SK-N-SH (cell line): Measurements from ENCODE around the gene ARHGEF3. TPM values are rescaled to one million over a fixed set of nuclear protein-coding genes. Genes with fewer than 3 reads are reported as not detected.

Source experiments
- CTCF ChIA-PET: fragments of 300-600, 350-600 bp; formaldehyde crosslinking; extraction: SDS; loops from one replicate; lab custom pipeline; 2021; lab: Yijun Ruan, JAX
- POLR2A ChIA-PET: fragments of 350-600 bp; sonication (Branson Sonifier 250); formaldehyde crosslinking; extraction: SDS; loops from one replicate; lab custom pipeline; 2020; ENCODE audit warnings: antibody characterized with exemption, inconsistent platforms; lab: Yijun Ruan, JAX
- DNase-seq: peaks from one replicate; pipeline ENCODE4 v3.0.0; 2012
- H2AFZ ChIP-seq: fragments of 200-600 bp; sonication (generic); 2 replicates; pipeline ENCODE4 v1.8.1; 2016; ENCODE audit warnings: antibody characterized with exemption, mild to moderate bottlenecking, low read depth
- H3F3A ChIP-seq: fragments of 200-600 bp; sonication (generic); replicated peaks from 2 replicates; pipeline ENCODE3; 2016; ENCODE audit warnings: antibody characterized with exemption, mild to moderate bottlenecking; ENCODE audit not compliant: insufficient read depth
- H3K27ac ChIP-seq, 2 experiments: fragments of 200-500 bp in 1 of 2; fragments of 200-600 bp in 1 of 2; sonication (Bioruptor generic) in 1 of 2; sonication (generic), shearing (Covaris generic) in 1 of 2; 2 replicates each; pipeline versions ENCODE4 v1.5.1 to v1.6.1; 2014 to 2016; ENCODE audit warnings: low read depth in 2 of 2, inconsistent platforms in 1 of 2, low read length in 1 of 2, mild to moderate bottlenecking in 1 of 2, mixed read lengths in 1 of 2
- H3K27me3 ChIP-seq: fragments of 200-600 bp; sonication (generic), shearing (Covaris generic); 2 replicates; pipeline ENCODE4 v1.6.1; 2016; ENCODE audit warnings: mixed run types; ENCODE audit not compliant: insufficient read depth
- H3K36me3 ChIP-seq, 2 experiments: fragments of 200-500 bp in 1 of 2; fragments of 200-600 bp in 1 of 2; sonication (Bioruptor generic) in 1 of 2; sonication (generic) in 1 of 2; replicated peaks in 1 of 2; 2 replicates each; pipeline versions ENCODE3 to v1.5.1; 2014 to 2016; ENCODE audit warnings: low read length in 1 of 2, mild to moderate bottlenecking in 1 of 2; ENCODE audit not compliant: insufficient read depth in 2 of 2, control insufficient read depth in 1 of 2
- H3K4me1 ChIP-seq, 2 experiments: fragments of 200-500 bp in 1 of 2; fragments of 200-600 bp in 1 of 2; sonication (Bioruptor generic) in 1 of 2; sonication (generic), shearing (Covaris generic) in 1 of 2; 2 replicates each; pipeline versions ENCODE4 v1.5.1 to v1.6.1; 2014 to 2016; ENCODE audit warnings: low read depth in 1 of 2, low read length in 1 of 2, mixed run types in 1 of 2; ENCODE audit not compliant: insufficient read depth in 2 of 2, control insufficient read depth in 1 of 2
- H3K4me2 ChIP-seq: fragments of 200-600 bp; sonication (generic), shearing (Covaris generic); 2 replicates; pipeline ENCODE4 v1.6.1; 2017; ENCODE audit warnings: mixed run types
- H3K4me3 ChIP-seq, 2 experiments: fragments of 200-500 bp in 1 of 2; fragments of 200-600 bp in 1 of 2; sonication (Bioruptor generic) in 1 of 2; sonication (generic), shearing (Covaris generic) in 1 of 2; 2 replicates each; pipeline versions ENCODE4 v1.5.1 to v1.8.1; 2014 to 2016; ENCODE audit warnings: low read depth in 2 of 2, inconsistent platforms in 1 of 2, low read length in 1 of 2, mild to moderate bottlenecking in 1 of 2, mixed read lengths in 1 of 2, moderate library complexity in 1 of 2
- H3K79me2 ChIP-seq: fragments of 200-600 bp; sonication (generic); 2 replicates; pipeline ENCODE4 v1.8.1; 2017; ENCODE audit warnings: mild to moderate bottlenecking; ENCODE audit not compliant: insufficient read depth
- H3K9ac ChIP-seq: fragments of 200-600 bp; sonication (generic); 2 replicates; pipeline ENCODE4 v1.6.1; 2017; ENCODE audit warnings: mixed run types
- H3K9me2 ChIP-seq: fragments of 200-600 bp; sonication (generic); 2 replicates; pipeline ENCODE4 v1.6.1; 2017; ENCODE audit warnings: mixed run types
- H3K9me3 ChIP-seq: fragments of 200-600 bp; sonication (generic); 2 replicates; pipeline ENCODE4 v1.6.1; 2017; ENCODE audit warnings: mixed run types, mild to moderate bottlenecking, moderate library complexity
- H4K20me1 ChIP-seq: fragments of 200-600 bp; sonication (generic); 2 replicates; pipeline ENCODE4 v1.6.1; 2017; ENCODE audit warnings: mild to moderate bottlenecking, mixed run types; ENCODE audit not compliant: insufficient read depth
- ELF1 ChIP-seq: IDR thresholded peaks from 2 replicates; pipeline ENCODE4 v1.4.0; 2012
- FOXJ3 ChIP-seq: sonication (generic); formaldehyde crosslinking; IDR thresholded peaks from 2 replicates; pipeline ENCODE4 v1.5.1; 2020; ENCODE audit warnings: mild to moderate bottlenecking, missing genetic modification reagents
- IRF3 ChIP-seq: fragments of 150-350 bp; IDR thresholded peaks from 2 replicates; pipeline ENCODE4 v1.6.1; 2016; ENCODE audit warnings: mild to moderate bottlenecking, low read depth, low read length
- JUND ChIP-seq: IDR thresholded peaks from 2 replicates; pipeline ENCODE4 v1.4.0; 2012
- MAX ChIP-seq: IDR thresholded peaks from 2 replicates; pipeline ENCODE4 v1.4.0; 2012; ENCODE audit warnings: low read depth
- MEF2A ChIP-seq: IDR thresholded peaks from 2 replicates; pipeline ENCODE4 v1.4.0; 2012; ENCODE audit warnings: low read depth, borderline replicate concordance
- NRF1 ChIP-seq: IDR thresholded peaks from 2 replicates; pipeline ENCODE4 v1.6.1; 2012; ENCODE audit warnings: low read depth, mild to moderate bottlenecking, low read length
- PBX3 ChIP-seq: IDR thresholded peaks from 2 replicates; pipeline ENCODE4; 2012
- POLR2AphosphoS5 ChIP-seq: IDR thresholded peaks from 2 replicates; pipeline ENCODE4 v1.6.1; 2012; ENCODE audit warnings: low read depth, low read length
- RCOR1 ChIP-seq: fragments of 150-350 bp; IDR thresholded peaks from 2 replicates; pipeline ENCODE4 v1.6.1; 2017; ENCODE audit warnings: antibody characterized with exemption, low read length
- SMC3 ChIP-seq: IDR thresholded peaks from 2 replicates; pipeline ENCODE4 v1.6.1; 2012; ENCODE audit warnings: low read depth, low read length, improper control_type of control experiment
- TEAD4 ChIP-seq: IDR thresholded peaks from 2 replicates; pipeline ENCODE4 v1.4.0; 2012; ENCODE audit warnings: mild to moderate bottlenecking, borderline replicate concordance; ENCODE audit not compliant: insufficient read depth
- YY1 ChIP-seq: IDR thresholded peaks from 2 replicates; pipeline ENCODE4 v1.4.0; 2012; ENCODE audit warnings: low read depth, mild to moderate bottlenecking
- WGBS: methylation state at CpG from one replicate; pipeline ENCODE4 v1.1.6; 2017; ENCODE audit warnings: low lambda C conversion rate; 5-methylcytosine and 5-hydroxymethylcytosine counted together
- polyA plus RNA-seq, 3 experiments: library from polyadenylated mRNA; depleted of rRNA; stranded (reverse); fragments of >200 nt; gene quantifications; 2 replicates each; pipeline ENCODE4 v1.2.3, GENCODE V29; 2012
- TF ChIP-seq, protein P1 (sequence below): IDR thresholded peaks from 2 replicates; pipeline ENCODE4 v1.4.0; 2012; ENCODE audit warnings: low read depth, borderline replicate concordance
- TF ChIP-seq, protein P2 (sequence below): IDR thresholded peaks from 2 replicates; pipeline ENCODE4 v1.4.0; 2012; ENCODE audit warnings: low read depth, borderline replicate concordance

Gene ARHGEF3
- polyA plus RNA-seq, 1 of the 3 experiments (the other 2 are of a cell fraction), result 5.9 TPM

DNA sequence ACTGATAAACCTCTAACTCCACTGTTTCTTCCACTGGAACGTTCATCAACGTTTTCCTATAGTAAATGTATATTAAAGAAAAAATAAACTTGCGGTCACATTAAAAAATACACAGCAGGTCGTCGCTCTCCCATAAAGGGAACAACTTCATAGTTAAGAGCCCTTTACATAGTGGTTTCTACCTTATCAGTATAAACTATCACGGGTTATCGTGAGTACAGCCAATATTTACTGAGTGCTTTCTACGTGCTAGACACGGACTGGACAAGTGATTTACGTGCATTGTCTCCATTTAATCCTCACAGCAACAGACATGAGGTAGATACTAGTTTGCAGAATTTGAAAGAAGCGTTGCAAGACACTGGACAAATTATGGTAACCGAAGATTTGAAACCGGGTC, 117.7 kb downstream of the ARHGEF3 start:
- Histone ChIP-seq H3K27me3 (no peaks in the 10 kb centered on the region), H3K4me2 (no peak overlapping the region), H3K36me3 (peaks cover 9 to 21% of the 10 kb centered on the region in 2 experiments), H3K9ac (no peak overlapping the region), H3K27ac (no peak overlapping the region), H3K9me3 (no peaks in the 10 kb centered on the region)
- DNase-seq, result no peak
- TF ChIP-seq PBX3 (no peak), JUND (no peak), FOXJ3 (CRISPR knock-in tag) (no peak), TEAD4 (no peak), MEF2A (no peak)
- TF ChIP-seq, all 33 proteins: peak for 0
- peaks cover 0 to 15% of the 10 kb centered on the region in 2 experiments; a peak in 1 of 4 replicates for H3K4me1 ChIP-seq
- H3K9me2 ChIP-seq, result no peaks in the 10 kb centered on the region
- CTCF ChIA-PET, result interaction anchor here (1.2 to 2.1 kb wide), 2 partner anchors 294 to 304 kb away, joined by 3 to 11 read pairs; no protein-coding TSS in a partner anchor
- H3K4me3 ChIP-seq, result no peak overlapping the region
- POLR2A ChIA-PET, result no interaction called here
- H3K79me2 ChIP-seq, result peaks cover 34% of the 10 kb centered on the region
- 97% methylated on average over 13 of the region's 13 CpGs for WGBS
- peaks cover 22% of the 10 kb centered on the region; the same call in 1 of the 2 replicates for H4K20me1 ChIP-seq
- H2AFZ ChIP-seq, result no peak overlapping the region
- H3F3A ChIP-seq, result peaks cover 6% of the 10 kb centered on the region

DNA sequence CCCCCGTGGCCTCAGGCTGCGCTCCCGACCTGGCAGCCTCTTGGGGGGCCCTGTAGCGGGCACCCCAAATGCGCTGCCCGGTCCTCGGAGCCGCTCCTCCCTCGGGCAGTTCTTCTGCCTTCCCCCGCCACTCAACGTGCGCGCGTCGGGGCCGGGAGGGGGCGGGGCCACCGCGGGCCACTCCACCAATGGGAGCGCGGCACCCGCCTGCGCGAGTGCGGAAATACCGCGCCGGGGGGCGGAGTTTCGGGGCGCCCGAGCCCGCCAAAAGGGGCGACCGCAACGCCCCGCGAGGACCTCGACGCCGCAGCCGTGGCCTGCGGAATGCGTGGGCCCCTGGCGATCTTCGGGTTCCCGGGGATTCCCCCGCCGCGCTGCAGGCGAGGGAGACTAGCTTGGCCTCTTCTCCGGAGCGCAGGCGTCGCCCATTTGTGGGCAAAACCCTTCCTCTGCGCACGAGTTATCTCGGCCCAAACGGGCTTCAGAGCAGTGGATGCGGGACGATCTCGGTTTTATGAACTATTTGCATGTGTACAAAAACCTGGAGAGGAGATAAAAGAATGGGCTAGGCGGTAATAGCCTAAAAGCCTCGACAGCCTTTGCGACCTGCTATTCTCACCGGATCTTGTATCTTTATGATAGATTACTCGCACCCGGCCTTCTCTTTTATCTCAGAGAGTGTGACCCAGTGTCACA, 118.5 kb downstream of the ARHGEF3 start, which contains the start of gene TASOR:
TASOR (minus strand) TSS at position 144 of the 696 bp plus-strand sequence. CDS start 259 bp downstream, outside the sequence.
- WGBS, result 64% methylated on average over 27 of the region's 68 CpGs

More for the DNA sequence above, 118.5 kb downstream of the ARHGEF3 start, which contains the start of gene TASOR:
- H3K27ac ChIP-seq, result peak within 1 kb of the TSS; percentile 97 to 99
- no peaks in the 10 kb centered on the region for H3K9me3 ChIP-seq
- TF ChIP-seq MAX, result peak; percentile 98
- peak; percentile 54 for TF ChIP-seq POLR2AphosphoS5
- TF ChIP-seq SMC3, result no peak
- peak; percentile 41 for TF ChIP-seq NRF1
- no peak for TF ChIP-seq YY1
- no peak for TF ChIP-seq RCOR1
- TF ChIP-seq PBX3, result peak; percentile 44
- TF ChIP-seq, protein P1, sequence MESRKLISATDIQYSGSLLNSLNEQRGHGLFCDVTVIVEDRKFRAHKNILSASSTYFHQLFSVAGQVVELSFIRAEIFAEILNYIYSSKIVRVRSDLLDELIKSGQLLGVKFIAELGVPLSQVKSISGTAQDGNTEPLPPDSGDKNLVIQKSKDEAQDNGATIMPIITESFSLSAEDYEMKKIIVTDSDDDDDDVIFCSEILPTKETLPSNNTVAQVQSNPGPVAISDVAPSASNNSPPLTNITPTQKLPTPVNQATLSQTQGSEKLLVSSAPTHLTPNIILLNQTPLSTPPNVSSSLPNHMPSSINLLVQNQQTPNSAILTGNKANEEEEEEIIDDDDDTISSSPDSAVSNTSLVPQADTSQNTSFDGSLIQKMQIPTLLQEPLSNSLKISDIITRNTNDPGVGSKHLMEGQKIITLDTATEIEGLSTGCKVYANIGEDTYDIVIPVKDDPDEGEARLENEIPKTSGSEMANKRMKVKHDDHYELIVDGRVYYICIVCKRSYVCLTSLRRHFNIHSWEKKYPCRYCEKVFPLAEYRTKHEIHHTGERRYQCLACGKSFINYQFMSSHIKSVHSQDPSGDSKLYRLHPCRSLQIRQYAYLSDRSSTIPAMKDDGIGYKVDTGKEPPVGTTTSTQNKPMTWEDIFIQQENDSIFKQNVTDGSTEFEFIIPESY, result peak; percentile 45; the same call in 1 of the 2 replicates
- TF ChIP-seq IRF3, result no peak
- peak; percentile 78 for TF ChIP-seq ELF1
- TF ChIP-seq, protein P2, sequence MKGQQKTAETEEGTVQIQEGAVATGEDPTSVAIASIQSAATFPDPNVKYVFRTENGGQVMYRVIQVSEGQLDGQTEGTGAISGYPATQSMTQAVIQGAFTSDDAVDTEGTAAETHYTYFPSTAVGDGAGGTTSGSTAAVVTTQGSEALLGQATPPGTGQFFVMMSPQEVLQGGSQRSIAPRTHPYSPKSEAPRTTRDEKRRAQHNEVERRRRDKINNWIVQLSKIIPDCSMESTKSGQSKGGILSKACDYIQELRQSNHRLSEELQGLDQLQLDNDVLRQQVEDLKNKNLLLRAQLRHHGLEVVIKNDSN, result 0 out of 2 replicates have a peak, but pooled peaks have one; percentile 3
- H3K36me3 ChIP-seq, result peaks cover 9 to 21% of the 10 kb centered on the region in 2 experiments
- H3K79me2 ChIP-seq, result peaks cover 41% of the 10 kb centered on the region
- H2AFZ ChIP-seq, result peak within 1 kb of the TSS; percentile 99
- H3K27me3 ChIP-seq, result no peaks in the 10 kb centered on the region
- H3K4me1 ChIP-seq, result peaks cover 0 to 15% of the 10 kb centered on the region in 2 experiments; a peak in 1 of 4 replicates
- H3K4me3 ChIP-seq, result peak within 1 kb of the TSS; percentile 84 to 88
- CTCF ChIA-PET, result interaction anchor here (1.2 to 1.4 kb wide), 2 partner anchors 116 to 295 kb away, joined by 3 to 4 read pairs; no protein-coding TSS in a partner anchor
- DNase-seq, result peak; percentile 98
- peak within 1 kb of the TSS; percentile 87 for H3K4me2 ChIP-seq
- peaks cover 23% of the 10 kb centered on the region; the same call in 1 of the 2 replicates for H4K20me1 ChIP-seq
- H3F3A ChIP-seq, result peaks cover 3% of the 10 kb centered on the region
- peak within 1 kb of the TSS; percentile 97 for H3K9ac ChIP-seq
- POLR2A ChIA-PET, result interaction anchor here (0.6 to 1.1 kb wide), 3 partner anchors 203 to 293 kb away, joined by 3 to 4 read pairs (median 3); no protein-coding TSS in a partner anchor
- H3K9me2 ChIP-seq, result no peaks in the 10 kb centered on the region
